Esophagus muscularis mucosa (tissue), 3 donors: ENCODE results near the gene INSR.

Experiments
- EP300 ChIP-seq: sonication (generic); formaldehyde crosslinking; IDR thresholded peaks from one replicate; pipeline ENCODE4 v1.6.1; 2017; ENCODE audit warnings: antibody characterized with exemption
- TF ChIP-seq, protein P1 (sequence below), 3 experiments: fragments of 200-600 bp in 2 of 3; fragments of 450-650 bp in 1 of 3; sonication (generic) in 2 of 3; IDR thresholded peaks; one replicate each; pipeline ENCODE4 v1.5.1; 2017 to 2019; ENCODE audit warnings: antibody characterized with exemption in 3 of 3, mild to moderate bottlenecking in 2 of 3, moderate library complexity in 1 of 3

DNA sequence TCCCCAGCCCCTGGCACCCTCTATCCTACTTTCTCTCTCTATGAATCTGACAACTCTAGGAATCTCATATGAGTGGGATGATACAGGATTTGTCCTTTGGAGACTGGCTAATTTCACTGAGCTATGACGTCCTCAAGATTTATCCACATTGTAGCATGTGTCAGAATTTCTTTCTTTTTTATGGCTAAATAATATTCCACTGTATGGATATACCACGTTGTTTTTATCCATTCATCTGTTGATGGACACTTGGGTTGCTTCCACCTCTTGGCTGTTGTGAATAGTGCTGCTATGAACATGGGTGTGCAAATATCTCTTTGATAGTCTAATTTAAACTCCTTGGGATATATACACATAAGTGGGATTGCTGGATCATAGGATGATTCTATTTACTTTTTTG, 24.0 kb upstream of the INSR start:
- TF ChIP-seq, protein P1, sequence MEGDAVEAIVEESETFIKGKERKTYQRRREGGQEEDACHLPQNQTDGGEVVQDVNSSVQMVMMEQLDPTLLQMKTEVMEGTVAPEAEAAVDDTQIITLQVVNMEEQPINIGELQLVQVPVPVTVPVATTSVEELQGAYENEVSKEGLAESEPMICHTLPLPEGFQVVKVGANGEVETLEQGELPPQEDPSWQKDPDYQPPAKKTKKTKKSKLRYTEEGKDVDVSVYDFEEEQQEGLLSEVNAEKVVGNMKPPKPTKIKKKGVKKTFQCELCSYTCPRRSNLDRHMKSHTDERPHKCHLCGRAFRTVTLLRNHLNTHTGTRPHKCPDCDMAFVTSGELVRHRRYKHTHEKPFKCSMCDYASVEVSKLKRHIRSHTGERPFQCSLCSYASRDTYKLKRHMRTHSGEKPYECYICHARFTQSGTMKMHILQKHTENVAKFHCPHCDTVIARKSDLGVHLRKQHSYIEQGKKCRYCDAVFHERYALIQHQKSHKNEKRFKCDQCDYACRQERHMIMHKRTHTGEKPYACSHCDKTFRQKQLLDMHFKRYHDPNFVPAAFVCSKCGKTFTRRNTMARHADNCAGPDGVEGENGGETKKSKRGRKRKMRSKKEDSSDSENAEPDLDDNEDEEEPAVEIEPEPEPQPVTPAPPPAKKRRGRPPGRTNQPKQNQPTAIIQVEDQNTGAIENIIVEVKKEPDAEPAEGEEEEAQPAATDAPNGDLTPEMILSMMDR (IDR thresholded peaks at IDR 0.05), result no peak
- TF ChIP-seq EP300, result no peak
